T-helper 22 cell (primary cell): ENCODE results near the gene COA8.

Source experiments
- DNase-seq: peaks from one replicate; pipeline ENCODE4 v3.0.0-alpha.2; 2020; ENCODE audit warnings: low read depth

COA8 gene, protein sequence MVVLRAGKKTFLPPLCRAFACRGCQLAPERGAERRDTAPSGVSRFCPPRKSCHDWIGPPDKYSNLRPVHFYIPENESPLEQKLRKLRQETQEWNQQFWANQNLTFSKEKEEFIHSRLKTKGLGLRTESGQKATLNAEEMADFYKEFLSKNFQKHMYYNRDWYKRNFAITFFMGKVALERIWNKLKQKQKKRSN

DNA sequence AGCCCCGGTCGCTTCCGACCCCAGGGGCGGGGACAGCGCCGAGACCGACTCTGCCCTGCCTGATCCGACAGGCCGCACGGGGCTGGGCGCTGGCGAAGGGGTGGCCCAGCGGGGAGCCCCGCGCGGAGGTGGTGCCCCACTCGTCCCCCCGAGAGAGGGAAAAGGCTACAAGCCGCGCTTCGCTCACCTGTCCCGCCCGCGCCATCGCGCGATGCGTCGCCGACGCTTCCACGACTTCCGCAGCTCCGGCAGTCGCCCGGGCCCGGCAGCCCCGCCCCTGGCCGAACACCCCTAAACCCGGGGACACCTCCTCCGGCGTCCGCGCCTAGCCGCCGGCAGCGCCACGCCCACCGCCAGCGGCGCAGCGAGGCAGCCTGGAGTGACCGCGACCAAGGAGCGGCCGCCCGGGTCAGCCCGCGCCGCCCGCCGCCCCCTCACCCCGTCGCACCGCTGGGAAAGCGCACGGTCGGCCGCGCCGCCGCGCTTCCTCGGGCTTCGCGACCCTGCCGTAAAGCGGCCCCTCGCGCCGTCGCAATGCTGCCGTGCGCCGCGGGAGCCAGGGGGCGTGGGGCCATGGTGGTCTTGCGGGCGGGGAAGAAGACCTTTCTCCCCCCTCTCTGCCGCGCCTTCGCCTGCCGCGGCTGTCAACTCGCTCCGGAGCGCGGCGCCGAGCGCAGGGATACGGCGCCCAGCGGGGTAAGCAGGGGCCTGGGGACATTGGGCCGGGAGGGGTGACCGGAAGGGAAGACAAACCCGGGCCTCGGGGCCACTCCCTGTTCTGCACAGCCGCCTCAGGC is at the start of gene COA8, which contains the start of gene BAG5:
Gene COA8, plus strand, starts transcription at position 532 of the 797 bp plus-strand sequence. Its CDS starts 42 bp downstream, at position 574.
Gene BAG5, minus strand, starts transcription at position 229 of the 797 bp plus-strand sequence. CDS start 1,493 bp downstream, outside the sequence.
- DNase-seq: peak; percentile 79

DNA sequence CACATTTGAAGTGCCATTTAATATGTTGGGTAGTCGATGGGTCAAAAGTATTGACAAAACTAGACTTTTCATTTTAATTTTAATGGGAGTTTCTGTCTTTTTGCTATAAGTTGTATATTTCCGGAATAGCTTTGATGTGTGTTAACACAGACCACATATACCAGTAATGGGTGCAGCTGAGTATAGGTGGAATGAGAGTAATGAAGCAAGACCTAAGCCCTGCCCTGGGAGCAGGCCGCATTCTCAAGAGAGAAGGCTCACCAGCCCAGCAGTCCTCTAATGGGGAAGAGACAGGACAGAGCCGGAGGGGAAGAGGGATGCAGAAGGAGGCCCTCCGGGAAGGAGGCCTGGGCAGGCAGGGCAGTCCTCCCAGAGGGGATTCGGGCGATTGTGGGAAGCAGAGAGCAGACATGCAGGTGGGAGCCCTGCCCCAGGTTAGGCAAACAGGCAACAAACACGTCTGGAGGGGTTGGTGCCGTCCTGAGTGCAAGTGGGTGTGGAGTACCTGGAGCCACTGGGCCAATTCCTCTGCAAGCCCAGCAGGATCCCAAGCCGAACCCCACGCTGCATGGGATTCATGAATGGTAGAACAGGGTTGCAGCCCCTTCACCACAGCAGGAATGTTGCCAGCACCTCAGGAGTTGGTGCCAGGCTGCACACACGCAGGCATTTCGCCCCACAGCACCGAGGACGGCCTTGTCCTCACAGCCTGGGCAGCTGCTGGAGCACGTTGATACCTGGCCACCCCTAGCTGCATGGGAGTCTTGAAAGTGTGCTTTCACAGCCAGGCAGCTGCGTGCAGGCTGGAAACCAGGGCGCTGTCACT is 48.0 kb upstream of the COA8 start:
- DNase-seq: no peak

DNA sequence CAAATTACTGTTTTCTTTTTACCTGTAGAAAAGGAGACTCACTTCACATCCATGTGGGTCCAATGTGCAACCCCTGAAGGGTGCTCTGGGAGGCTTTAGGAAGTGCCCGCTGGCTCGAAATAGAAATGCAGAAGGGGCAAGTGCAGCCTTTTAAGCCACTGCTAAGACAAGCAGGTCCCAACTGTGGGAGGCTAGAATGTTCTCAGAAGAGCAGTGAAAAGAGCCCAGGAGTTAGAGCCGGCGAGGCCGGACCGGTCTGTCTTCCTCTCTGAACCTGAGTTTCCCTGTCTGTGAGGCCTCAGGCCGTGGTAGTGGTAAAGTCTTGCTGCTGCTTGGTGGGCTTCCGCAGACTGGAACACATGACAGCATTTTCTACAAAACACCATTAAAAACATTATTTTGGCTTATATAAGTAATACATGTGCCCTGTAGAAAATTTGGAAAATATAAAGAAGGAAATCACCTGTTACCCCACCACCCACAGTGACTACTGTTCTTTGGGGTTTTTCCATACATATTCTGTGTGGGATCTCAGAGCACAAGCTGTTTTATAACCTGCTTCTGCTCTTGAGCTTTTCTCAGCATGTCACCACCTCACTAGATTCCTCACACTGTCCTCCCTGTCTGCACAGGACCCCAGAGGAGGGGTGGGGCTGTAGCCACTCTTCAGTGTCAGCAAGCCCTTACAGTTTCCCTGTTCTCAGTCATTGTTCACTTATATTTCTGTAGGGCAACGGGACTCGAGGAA is 46.2 kb upstream of the COA8 start:
- DNase-seq: no peak

DNA sequence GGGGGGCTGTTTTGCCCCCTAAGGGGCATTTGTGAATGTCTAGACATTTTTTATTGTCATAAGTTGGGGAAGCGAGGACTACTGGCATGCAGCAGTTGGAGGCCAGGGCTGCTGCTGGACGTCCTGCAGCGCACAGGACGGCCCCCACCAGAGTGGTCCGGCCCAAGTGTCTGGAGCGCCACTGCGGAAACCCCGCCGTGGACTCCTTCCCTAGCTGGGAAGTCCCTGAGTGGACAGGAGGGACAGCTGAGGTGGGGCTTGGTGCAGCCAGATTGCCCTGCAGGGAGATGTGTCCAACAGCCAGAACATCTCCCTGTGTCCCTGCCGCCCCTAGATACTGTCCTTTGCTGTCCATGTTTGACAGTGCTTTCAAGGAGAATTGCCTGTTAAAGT is 45.6 kb upstream of the COA8 start:
- no peak for DNase-seq

DNA sequence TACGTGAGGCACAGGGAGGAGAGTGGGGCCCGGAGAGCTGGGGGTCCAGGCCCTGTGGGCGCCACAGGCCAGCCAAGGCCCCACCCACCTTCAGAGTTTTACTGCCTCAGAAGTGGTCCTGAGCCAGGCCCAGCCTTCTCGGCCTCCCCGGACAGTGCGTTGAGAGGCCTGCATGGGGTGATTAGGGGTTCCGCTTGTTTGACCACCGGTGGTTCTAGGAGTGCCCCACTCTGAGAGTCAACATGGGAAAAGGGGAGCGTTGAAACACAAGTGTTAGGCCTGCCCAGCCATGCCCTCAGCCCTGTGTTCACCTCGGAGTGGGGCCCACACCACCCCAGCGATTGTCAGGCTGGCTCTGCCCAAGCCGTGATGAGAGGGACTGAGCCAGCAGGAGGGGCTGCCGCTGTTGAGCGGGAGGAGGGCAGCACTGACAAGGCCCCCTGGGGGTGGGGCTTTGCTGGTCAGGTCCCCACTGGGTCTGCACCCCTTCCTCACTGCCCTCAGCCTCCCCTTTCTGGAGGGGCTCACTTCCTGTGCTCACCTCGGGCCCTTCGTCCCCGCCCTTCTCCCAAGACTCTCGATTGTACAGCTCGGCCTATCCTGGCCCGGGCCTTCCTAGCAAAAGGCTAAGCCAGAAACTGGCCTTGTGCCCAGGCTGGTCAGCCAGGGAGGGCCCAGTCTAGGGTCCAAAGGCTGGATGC is 44.9 kb upstream of the COA8 start:
- DNase-seq: no peak

DNA sequence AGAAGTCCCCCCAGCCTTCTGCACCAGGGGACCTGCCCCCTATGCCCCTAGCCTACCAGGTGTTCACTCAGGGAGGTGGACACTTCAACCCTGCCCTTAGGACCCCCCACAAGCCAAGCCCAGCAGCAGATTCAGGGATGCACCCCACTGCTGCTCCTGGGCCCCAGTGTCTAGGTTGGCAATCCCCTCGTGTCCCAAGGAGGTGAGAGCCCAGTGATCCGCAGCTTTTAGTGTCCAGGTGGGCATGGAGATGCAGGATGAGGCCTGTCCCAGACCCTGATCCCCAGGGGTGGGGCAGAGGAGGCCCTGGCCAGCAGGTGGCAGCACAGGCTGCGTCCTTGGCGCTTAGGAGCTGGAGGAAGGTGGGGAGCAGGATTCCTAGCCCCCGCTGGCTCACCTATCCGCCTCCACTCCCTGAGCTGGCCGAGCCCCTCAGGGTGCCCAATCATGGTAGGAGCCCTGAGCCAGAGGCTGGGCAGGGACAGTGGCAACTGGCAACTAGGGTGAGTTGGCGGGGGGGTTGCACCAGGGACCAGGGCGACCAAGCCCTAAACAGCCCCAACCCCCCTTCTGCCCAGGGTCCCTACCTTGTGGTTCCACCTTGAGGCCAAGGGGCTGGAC is 44.2 kb upstream of the COA8 start:
- DNase-seq: peak; percentile 20

DNA sequence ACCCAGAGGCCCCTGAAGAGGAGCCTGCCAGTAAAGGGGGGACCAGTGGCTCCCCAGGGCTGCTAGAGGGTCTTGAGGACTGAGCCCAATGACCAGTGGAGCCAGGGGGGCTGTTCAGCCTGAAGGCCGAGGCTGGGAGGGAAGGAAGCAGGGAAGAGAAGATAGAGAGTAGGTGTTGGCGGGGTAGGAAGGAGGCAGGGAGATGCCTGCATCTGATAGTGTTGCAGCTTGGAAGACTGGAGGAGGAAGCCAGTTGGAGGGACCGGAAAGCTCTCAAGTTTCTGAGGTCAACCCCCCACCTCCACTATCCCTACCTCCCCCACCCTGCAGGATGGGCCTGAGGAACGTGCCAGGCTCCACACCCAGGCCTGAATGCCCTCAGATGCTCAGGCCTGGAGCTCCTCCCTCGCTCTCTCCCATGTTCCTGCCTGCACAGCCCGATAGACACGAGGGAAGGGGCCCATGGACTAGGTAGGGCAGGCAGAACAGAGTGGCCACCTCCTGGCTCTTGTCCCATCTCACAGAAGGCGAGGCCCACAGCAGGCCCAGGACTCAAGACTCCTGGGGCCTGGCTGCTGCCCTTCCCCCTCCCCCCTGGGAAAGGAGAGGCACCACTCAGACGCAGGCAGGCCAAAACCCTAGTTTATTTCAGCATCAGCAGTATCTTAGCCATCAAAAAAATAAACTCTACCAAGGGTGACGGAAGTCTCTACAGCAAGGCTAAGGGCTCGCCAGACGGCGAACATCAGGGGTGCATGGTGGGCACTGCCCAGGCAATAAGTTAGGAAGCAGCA is 43.5 kb upstream of the COA8 start:
- no peak for DNase-seq

DNA sequence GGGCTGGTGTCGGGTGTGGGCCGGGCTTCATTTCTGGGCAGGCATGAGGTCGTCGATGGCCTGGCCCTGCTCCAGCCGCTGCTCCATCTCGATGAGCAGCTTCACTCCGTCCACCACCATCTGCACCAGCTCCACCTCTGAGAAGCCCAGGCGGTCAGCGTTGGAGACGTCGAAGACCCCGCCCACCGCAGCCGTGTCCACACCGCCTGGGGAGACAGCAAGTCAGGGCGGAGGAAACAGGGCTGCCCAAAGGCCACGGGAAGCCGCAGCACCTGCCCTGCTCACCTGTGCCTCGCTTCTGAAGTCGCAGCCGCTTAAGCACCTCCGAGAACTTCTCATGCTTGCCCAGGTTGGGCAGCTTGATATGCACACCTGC is 42.9 kb upstream of the COA8 start:
- DNase-seq: no peak

DNA sequence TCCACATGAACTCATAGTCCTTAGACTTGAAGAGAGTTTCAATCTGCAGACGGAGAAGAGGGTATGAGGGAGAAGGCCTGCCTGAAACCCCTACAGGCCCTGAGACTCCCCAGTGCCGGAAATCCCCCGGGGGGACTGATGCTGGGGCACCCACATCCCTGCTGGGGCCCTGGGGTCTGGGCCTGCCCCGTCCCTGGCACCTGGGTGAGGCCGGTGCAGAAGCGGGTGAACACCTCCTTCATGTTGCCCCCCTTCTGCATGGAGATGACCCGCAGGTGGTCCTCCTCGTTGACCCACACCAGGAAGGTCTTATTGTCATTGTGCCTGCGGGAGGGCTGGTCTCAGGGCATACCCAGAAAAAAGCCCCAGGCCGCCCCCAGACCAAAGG is 42.5 kb upstream of the COA8 start:
- DNase-seq: no peak

DNA sequence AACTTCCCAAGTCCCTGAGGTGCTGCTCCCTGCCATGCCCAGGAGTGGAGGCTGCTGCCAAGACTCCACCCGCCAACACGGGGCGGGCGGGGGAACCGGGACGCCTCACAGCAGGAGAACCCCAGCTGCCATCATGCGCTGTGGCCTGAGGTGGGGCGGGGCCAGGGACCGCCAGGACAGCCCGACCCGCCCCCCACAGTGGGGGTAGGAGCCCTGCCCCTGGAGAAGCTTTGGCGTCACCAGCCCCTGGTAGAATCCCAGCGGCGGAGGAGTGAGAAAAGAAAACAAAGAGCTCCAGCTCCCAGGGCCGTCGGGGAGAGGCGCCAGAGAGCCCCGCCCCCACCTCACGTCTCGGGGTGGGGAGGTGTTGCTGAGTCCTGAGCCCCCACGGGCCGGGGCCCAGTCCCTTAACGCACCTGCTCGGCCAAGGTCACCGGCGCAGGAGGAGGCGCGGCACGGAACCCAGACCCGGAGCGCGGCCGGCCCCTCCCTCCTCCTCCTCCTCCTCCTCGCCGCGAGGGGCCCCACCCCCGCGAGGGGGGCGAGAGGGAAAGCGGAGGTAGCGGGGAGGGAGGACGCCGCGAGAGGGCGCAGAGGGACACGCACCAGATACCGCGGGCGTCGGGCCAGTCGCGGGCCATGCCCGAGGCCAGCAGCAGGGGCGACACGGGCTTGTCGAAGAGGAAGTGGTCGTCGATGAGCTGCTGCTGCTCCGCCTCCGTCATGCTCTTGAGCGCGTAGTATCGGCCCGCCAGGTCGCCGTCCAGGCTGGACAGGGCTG is 41.9 kb upstream of the COA8 start:
- DNase-seq: peak; percentile 65

DNA sequence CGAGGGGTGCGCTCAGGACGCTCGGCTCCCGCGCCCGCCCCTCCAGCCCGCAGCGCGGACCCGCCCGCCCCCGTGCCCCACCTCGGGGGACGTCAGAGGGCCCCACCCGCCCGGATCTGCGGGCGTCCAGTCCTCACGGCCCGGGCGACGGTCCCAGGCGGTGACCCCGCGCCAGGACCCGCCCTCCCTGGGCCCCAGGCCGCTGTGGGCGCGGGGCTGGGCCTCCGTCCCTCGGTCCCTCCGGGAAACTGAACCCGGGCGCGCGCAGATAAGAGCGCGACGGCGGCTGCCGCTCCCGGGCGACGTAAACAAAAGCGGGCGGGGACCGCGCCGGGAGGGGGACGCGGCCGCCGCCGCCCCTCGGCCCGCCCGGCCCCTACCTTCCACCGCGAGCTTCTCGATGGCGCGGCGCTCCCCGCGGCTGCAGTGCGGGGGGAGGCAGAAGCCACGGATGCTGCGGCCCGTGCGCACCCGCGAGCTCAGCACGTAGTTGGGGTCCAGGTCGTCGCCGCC is 41.3 kb upstream of the COA8 start:
- no peak for DNase-seq

DNA sequence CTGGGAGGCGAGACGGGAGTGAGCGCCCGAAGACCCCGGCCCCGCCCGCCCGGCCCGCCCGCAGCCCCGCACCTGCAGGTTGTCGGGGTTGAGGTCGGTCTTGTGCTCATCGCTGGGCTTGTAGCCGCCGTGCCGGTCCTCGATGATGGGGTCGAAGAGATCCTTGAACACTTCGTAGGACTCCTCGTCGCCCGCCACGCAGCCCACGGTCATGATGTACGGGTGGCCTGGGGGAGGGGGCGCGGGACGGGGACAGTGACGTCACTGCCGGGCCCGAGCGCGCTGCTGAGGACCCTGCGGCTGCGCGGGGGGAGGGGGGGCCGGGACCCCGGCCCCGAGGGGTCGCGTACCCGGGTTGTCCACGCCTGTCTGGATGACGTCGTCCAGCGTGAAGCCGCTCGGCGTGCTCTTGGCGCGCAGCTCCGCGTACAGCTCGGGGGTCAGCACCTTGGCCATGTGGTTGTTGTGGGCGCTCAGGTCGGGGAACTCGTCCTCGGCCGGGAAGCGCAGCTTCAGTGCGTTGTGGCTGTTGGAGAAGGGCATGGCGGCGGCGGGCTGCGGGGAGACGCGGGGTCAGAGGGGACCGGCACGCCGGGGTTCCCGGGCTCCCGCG is 40.7 kb upstream of the COA8 start:
- DNase-seq: no peak

DNA sequence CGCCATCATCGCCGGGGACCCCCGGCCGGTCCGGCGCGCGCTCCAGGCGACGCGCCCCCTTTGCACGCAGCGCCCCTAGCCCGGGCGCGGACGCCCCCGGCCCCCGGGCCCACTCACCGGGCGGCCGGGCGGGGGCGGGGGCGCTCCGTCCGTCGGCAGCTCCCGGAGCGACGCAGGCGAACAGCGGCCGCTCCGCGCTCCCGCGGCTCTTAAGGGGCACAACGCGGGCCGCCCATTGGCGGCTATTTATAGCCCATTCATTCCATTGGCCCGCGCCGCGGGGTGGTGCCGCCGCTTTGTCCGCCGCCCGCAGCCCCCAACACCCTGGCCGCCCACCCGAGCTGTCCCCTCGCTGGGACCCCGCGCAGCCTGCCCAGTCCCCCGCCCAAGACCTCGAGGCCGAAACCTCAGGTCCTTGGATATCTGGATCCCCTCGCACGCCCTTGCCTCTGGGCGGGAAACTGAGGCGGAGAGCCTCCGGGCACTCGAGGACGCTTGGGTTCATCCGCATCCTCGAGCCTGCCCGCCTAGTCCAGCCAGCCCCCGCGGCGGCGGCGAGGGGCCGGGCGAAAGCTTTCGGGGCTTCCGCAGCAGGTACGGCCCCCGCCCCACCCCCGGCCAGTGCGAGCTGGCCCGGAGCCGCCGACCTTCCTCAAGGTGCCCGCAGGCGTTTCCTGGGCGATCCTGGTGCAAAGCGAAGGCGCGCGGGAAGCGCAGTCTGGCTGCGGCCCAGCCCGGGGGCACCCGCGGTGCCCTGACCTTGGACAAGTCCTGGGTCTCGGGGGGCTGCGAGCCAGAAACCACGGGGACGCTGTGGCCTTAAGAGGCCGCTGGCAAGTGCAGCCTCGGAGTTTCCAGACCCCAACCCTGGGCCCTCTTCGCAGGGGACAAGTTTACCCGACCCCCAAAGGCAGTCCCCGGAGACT is 39.8 kb upstream of the COA8 start, which contains the start of gene CKB:
Gene CKB, minus strand, starts transcription at position 182 of the 926 bp plus-strand sequence. CDS start 337 bp downstream, outside the sequence.
- DNase-seq: no peak

DNA sequence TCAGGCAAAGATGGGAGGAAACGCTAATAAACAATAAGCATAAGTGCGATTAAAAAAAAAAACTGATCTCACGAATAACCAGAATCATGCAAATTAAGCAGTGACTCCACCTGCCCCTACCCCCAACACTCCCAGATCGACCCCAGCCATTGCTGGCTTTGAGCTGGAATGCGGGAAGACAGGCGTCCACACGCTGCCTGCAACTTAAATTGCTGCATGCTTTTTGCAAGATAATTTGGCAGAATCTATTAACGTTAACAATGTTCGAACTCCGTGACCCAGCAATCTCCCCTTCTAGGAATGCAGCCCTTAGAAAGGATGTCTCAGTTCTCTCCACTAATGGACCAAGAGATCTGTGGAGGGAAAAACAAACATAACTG is 39.2 kb upstream of the COA8 start:
- no peak for DNase-seq

DNA sequence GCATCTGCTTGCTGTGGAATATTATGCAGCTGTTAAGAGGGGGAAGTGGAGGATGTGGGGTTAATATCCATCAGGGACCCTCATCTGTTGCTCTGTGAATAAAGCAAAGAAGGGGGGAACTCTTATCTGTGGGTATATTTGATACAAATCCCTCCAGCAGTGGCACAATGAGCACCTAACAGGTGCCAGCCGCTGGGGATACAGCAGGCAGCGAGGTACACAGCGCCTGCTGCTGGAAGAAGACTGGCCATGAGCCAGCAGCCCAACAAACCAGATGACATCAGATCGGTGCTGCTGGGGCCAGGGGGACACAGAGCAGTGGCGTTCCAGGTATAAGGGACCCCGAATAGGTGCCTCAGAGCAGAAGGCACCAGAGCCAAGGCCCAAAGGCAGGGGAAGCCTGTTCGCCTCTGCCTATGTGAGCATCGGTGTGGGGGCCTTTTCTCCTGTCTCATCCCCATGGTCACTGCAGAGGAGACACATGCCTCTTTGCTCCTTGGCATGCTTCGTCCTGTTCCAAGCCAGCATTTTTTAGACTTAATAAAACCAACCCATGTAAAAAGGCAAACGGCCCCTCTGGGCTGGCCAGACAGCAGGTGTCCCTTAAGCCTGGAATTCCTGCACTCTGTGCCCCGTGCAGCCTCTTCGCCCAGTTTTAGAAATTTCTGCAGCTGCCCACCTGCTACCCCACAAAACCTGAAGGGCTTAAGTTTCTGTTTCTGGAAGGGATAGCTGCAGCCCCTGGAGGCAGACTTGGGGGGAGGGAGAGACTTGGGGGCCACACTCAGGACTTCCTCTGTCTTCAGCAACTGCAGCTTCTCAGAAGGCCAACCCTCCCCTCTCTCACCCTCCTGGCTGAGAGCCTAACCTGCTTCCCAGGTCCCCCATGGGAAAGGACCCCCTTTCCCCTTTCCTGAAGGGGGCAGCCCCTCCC is 38.5 kb upstream of the COA8 start:
- no peak for DNase-seq
